ENCODE results near the gene C2CD3. TPM values are rescaled to one million over a fixed set of nuclear protein-coding genes. Genes with fewer than 3 reads are reported as not detected.
A peak's percentile ranks its signal among the peaks of the same experiment; 100 is the strongest.

The C2CD3 gene
- total and polyA plus RNA-seq, 10 of the 15 experiments (the other 5 are each of a cell fraction or from before 2014, with no cell fraction given): 2.3 to 24.0 (median 16.3) TPM

- TF ChIP-seq KDM1A (IDR thresholded peaks at IDR 0.05; ENCODE audit: borderline replicate concordance) (no peak), CREM (IDR thresholded peaks at IDR 0.05; ENCODE audit: low read depth) (peak; percentile 47; the same call in 1 of the 2 replicates), RELB (IDR thresholded peaks at IDR 0.05; ENCODE audit: low read depth) (peak; percentile 75), RAD21 (IDR thresholded peaks at IDR 0.05; ENCODE audit: insufficient read depth, low read depth, low read length) (no peak), E2F8 (IDR thresholded peaks at IDR 0.05; ENCODE audit: low read depth, partially characterized antibody) (peak; percentile 48), TARDBP (IDR thresholded peaks at IDR 0.05; ENCODE audit: borderline replicate concordance) (no peak; the same call in 1 of the 2 replicates)
Measured at GRCh38 chr11:73980001-73980961, 190.5 kb downstream of the C2CD3 start (continued).
